Bronchial epithelial cell (primary cell): ENCODE results near the gene TTC39C. TPM values are rescaled to one million over a fixed set of nuclear protein-coding genes. Genes with fewer than 3 reads are reported as not detected.

Experiments
- DNase-seq: peaks from one replicate; pipeline ENCODE4 v3.0.0-alpha.2; 2010; ENCODE audit warnings: low read depth
- FAIRE-seq: peaks from 2 replicates; lab custom pipeline; 2011; peaks lifted over from hg19 to GRCh38; lab: Jason Lieb, UNC
- H3K27me3 ChIP-seq: 2 replicates; pipeline ENCODE4 v1.5.1; 2011; ENCODE audit warnings: low read length; ENCODE audit not compliant: control insufficient read depth, insufficient read depth
- H3K36me3 ChIP-seq: 2 replicates; pipeline ENCODE4 v1.5.1; 2011; ENCODE audit warnings: low read length; ENCODE audit not compliant: control insufficient read depth, insufficient read depth
- H3K4me3 ChIP-seq: 2 replicates; pipeline ENCODE4 v1.5.1; 2011; ENCODE audit warnings: mild to moderate bottlenecking, low read depth, low read length, control low read depth
- CTCF ChIP-seq: IDR thresholded peaks from 2 replicates; pipeline ENCODE4 v1.5.1; 2011; ENCODE audit warnings: mild to moderate bottlenecking, moderate library complexity, low read length, control low read depth, inconsistent platforms; ENCODE audit not compliant: insufficient read depth, severe bottlenecking
- total RNA-seq: library from RNA; depleted of rRNA; stranded (reverse); fragments of >200 nt; gene quantifications from 2 replicates; pipeline ENCODE4 v1.2.1, GENCODE V29; 2014

Gene TTC39C
- total RNA-seq, 1 donor from 2014 or later, result 15.3 TPM

GRCh38 chr18:23998018-23998417 lies 16.5 kb upstream of the TTC39C start:
- no peak for TF ChIP-seq CTCF
- FAIRE-seq (no peak), DNase-seq (no peak)

GRCh38 chr18:23998820-23999219 lies 15.7 kb upstream of the TTC39C start:
- no peaks in the 10 kb centered on the region for H3K36me3 ChIP-seq
- no peaks in the 10 kb centered on the region for H3K27me3 ChIP-seq
- no peak for TF ChIP-seq CTCF
- DNase-seq, result peak; percentile 97
- no peak overlapping the region for H3K4me3 ChIP-seq
- peak; percentile 13 for FAIRE-seq

More at GRCh38 chr18:23998018-23998417, 16.5 kb upstream of the TTC39C start:
- H3K4me3 ChIP-seq, result no peak overlapping the region
- H3K36me3 ChIP-seq, result no peaks in the 10 kb centered on the region
- no peaks in the 10 kb centered on the region for H3K27me3 ChIP-seq

- no peak overlapping the region for H3K4me3 ChIP-seq
- no peak for TF ChIP-seq CTCF
- DNase-seq (no peak), FAIRE-seq (no peak)
- no peaks in the 10 kb centered on the region for H3K36me3 ChIP-seq
- H3K27me3 ChIP-seq, result no peaks in the 10 kb centered on the region
Measured at GRCh38 chr18:24000613-24001490, 13.7 kb upstream of the TTC39C start.

- TF ChIP-seq CTCF, result no peak
- Histone ChIP-seq H3K27me3 (no peaks in the 10 kb centered on the region), H3K36me3 (no peaks in the 10 kb centered on the region), H3K4me3 (no peak overlapping the region)
- FAIRE-seq (no peak), DNase-seq (no peak)
Measured at GRCh38 chr18:24002479-24002878, 12.1 kb upstream of the TTC39C start.

- Histone ChIP-seq H3K27me3 (no peaks in the 10 kb centered on the region), H3K4me3 (no peak overlapping the region), H3K36me3 (no peaks in the 10 kb centered on the region)
- no peak for TF ChIP-seq CTCF
- DNase-seq, result no peak
- FAIRE-seq, result no peak
Measured at GRCh38 chr18:24003288-24003687, 11.3 kb upstream of the TTC39C start.
